ENCODE results near the gene SORCS2. TPM values are rescaled to one million over a fixed set of nuclear protein-coding genes. Genes with fewer than 3 reads are reported as not detected.

Gene SORCS2
- total and polyA plus RNA-seq, 2 of the 4 experiments (the other 2 are of a cell fraction): 0.36 to 0.62 TPM

- TF ChIP-seq, protein P1, sequence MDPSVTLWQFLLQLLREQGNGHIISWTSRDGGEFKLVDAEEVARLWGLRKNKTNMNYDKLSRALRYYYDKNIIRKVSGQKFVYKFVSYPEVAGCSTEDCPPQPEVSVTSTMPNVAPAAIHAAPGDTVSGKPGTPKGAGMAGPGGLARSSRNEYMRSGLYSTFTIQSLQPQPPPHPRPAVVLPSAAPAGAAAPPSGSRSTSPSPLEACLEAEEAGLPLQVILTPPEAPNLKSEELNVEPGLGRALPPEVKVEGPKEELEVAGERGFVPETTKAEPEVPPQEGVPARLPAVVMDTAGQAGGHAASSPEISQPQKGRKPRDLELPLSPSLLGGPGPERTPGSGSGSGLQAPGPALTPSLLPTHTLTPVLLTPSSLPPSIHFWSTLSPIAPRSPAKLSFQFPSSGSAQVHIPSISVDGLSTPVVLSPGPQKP (IDR thresholded peaks at IDR 0.05; ENCODE audit: borderline replicate concordance, low read depth, low read length): no peak
These were observed 377.8 kb downstream of the SORCS2 start (continued) for GRCh38 chr4:7569810-7570783.

- H3K4me3 ChIP-seq (ENCODE audit: insufficient read depth, low read depth, low read length): no peak overlapping the region
- H3K9ac ChIP-seq (ENCODE audit: low read depth, low read length): no peak overlapping the region
- no peak overlapping the region for H3K4me2 ChIP-seq (ENCODE audit: low read depth, low read length)
- H3K27me3 ChIP-seq (ENCODE audit: control insufficient read depth, insufficient read depth, low read length): peaks cover 6% of the 10 kb centered on the region
- H3K9me1 ChIP-seq (ENCODE audit: insufficient read depth, low read length): no peaks in the 10 kb centered on the region
- H2AK9ac ChIP-seq (replicated peaks; ENCODE audit: low read depth, low read length, poor library complexity): no peak overlapping the region
- no peak overlapping the region for H2AK5ac ChIP-seq (ENCODE audit: low read depth, low read length)
- no peak overlapping the region for H3K18ac ChIP-seq (ENCODE audit: low read depth, low read length)
- POLR2A ChIA-PET (ENCODE audit: unreplicated experiment): no interaction called here
- intact Hi-C loops (cut with micrococcal nuclease) (no loop called here), dilution Hi-C loops (cut with HindIII; ENCODE audit: low sequenced_read_pairs, unreplicated experiment) (no loop called here), in situ Hi-C loops (cut with MboI; ENCODE audit: low sequenced_read_pairs) (no loop called here)
- no peak for DNase-seq
- H3K79me1 ChIP-seq (ENCODE audit: low read depth in 1 of 2, low read length in 2 of 2): no peaks in the 10 kb centered on the region
- no peak overlapping the region for H2AFZ ChIP-seq (replicated peaks; ENCODE audit: low read length, poor library complexity)
- H3K4ac ChIP-seq (ENCODE audit: low read depth, low read length): no peak overlapping the region
- no peak overlapping the region for H2BK15ac ChIP-seq (ENCODE audit: low read depth, low read length)
- no TSS peak for BruUV-seq (replicated peaks)
- CTCF ChIA-PET: no interaction called here
- no peak overlapping the region for H4K8ac ChIP-seq (ENCODE audit: low read depth in 2 of 2, low read length in 2 of 2)
- H3K9me3 ChIP-seq (ENCODE audit: control insufficient read depth, insufficient read depth, low read length): peaks cover 16% of the 10 kb centered on the region
- no peaks in the 10 kb centered on the region for H4K20me1 ChIP-seq (ENCODE audit: insufficient read depth, low read length)
- no peak overlapping the region for H2BK120ac ChIP-seq (ENCODE audit: low read depth, low read length)
- no peak overlapping the region for H4K91ac ChIP-seq (ENCODE audit: insufficient read depth, low read depth, low read length)
- H3K4me1 ChIP-seq (ENCODE audit: control insufficient read depth, insufficient read depth, low read length): no peaks in the 10 kb centered on the region
- no peak overlapping the region for H3K27ac ChIP-seq (ENCODE audit: insufficient read depth, low read length)
- H3K56ac ChIP-seq (ENCODE audit: extremely low read depth, insufficient read depth, low read length): no peak overlapping the region
- no peak for ATAC-seq (ENCODE audit: low read depth)
- H2BK20ac ChIP-seq (ENCODE audit: low read depth, low read length): no peak overlapping the region
- H3K23ac ChIP-seq (ENCODE audit: low read depth, low read length): no peak overlapping the region
- H4K5ac ChIP-seq (ENCODE audit: low read depth, low read length): no peak overlapping the region
- WGBS, 2 experiments (ENCODE audit: extremely low coverage in 2 of 2, insufficient read length in 1 of 2): 69% methylated on average over 5 of the region's 6 CpGs; no CpG with 5 or more reads in 1 of the 2 experiments
- H3K14ac ChIP-seq (replicated peaks; ENCODE audit: low read depth, low read length): no peak overlapping the region
- no peaks in the 10 kb centered on the region for H3K36me3 ChIP-seq (ENCODE audit: control insufficient read depth, insufficient read depth, low read length)
- H2BK5ac ChIP-seq (ENCODE audit: low read depth, low read length, poor library complexity, severe bottlenecking): no peak overlapping the region
- no peak for TF ChIP-seq NFE2L2 (IDR thresholded peaks at IDR 0.05; ENCODE audit: low read depth, low read length)
- TF ChIP-seq RFX5 (IDR thresholded peaks at IDR 0.05; ENCODE audit: low read depth, low read length): no peak
- TF ChIP-seq MAFK (IDR thresholded peaks at IDR 0.05; ENCODE audit: low read depth, low read length): no peak
- TF ChIP-seq, protein P1 (IDR thresholded peaks at IDR 0.05; ENCODE audit: borderline replicate concordance, low read depth, low read length): no peak
- no peak for TF ChIP-seq POLR2A (IDR thresholded peaks at IDR 0.05; ENCODE audit: low read depth, low read length)
- no peak for TF ChIP-seq SMC3 (IDR thresholded peaks at IDR 0.05; ENCODE audit: low read depth, low read length)
- TF ChIP-seq BHLHE40 (IDR thresholded peaks at IDR 0.05; ENCODE audit: low read depth, low read length): no peak
- TF ChIP-seq FOS (IDR thresholded peaks at IDR 0.05; ENCODE audit: low read depth, low read length): no peak
- no peak for TF ChIP-seq MXI1 (IDR thresholded peaks at IDR 0.05; ENCODE audit: borderline replicate concordance, low read depth, low read length)
- no peak for TF ChIP-seq CEBPB (IDR thresholded peaks at IDR 0.05; ENCODE audit: low read depth, low read length)
- TF ChIP-seq, protein P2, sequence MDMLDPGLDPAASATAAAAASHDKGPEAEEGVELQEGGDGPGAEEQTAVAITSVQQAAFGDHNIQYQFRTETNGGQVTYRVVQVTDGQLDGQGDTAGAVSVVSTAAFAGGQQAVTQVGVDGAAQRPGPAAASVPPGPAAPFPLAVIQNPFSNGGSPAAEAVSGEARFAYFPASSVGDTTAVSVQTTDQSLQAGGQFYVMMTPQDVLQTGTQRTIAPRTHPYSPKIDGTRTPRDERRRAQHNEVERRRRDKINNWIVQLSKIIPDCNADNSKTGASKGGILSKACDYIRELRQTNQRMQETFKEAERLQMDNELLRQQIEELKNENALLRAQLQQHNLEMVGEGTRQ (IDR thresholded peaks at IDR 0.05; ENCODE audit: low read depth, low read length): no peak
These were observed 378.7 kb downstream of the SORCS2 start for GRCh38 chr4:7571001-7571400.
